Epithelial cell of esophagus (primary cell): ENCODE measurements around the gene DUS4L.

Source experiments
- DNase-seq: peaks from one replicate; pipeline ENCODE4 v3.0.0; 2010; ENCODE audit warnings: low read depth
- H3K4me3 ChIP-seq: 2 replicates; pipeline ENCODE4 v1.5.1; 2011; ENCODE audit warnings: mild to moderate bottlenecking, low read length, control low read depth
- CTCF ChIP-seq: IDR thresholded peaks from 2 replicates; pipeline ENCODE4 v1.5.1; 2011; ENCODE audit warnings: low read depth, mild to moderate bottlenecking, low read length, control low read depth, inconsistent platforms; ENCODE audit not compliant: insufficient read depth; ENCODE audit errors: missing control alignments

Gene DUS4L

GRCh38 chr7:107538001-107538400 is 25.8 kb upstream of the DUS4L start:
- no peak overlapping the region for H3K4me3 ChIP-seq
- TF ChIP-seq CTCF, result no peak
- peak; percentile 88 for DNase-seq

- no peak for TF ChIP-seq CTCF
- DNase-seq, result no peak
Observed at GRCh38 chr7:107543338-107543993, 20.3 kb upstream of the DUS4L start.

GRCh38 chr7:107544848-107545591 is 18.8 kb upstream of the DUS4L start:
- no peak for DNase-seq
- H3K4me3 ChIP-seq, result no peak overlapping the region
- no peak for TF ChIP-seq CTCF

More at GRCh38 chr7:107543338-107543993, 20.3 kb upstream of the DUS4L start:
- no peak overlapping the region for H3K4me3 ChIP-seq

- no peak for DNase-seq
- no peak for TF ChIP-seq CTCF
- no peak overlapping the region for H3K4me3 ChIP-seq
Observed at GRCh38 chr7:107551936-107552335, 11.8 kb upstream of the DUS4L start.

GRCh38 chr7:107555893-107556292 is 7.9 kb upstream of the DUS4L start:
- TF ChIP-seq CTCF, result no peak

GRCh38 chr7:107559864-107560263 is 3.9 kb upstream of the DUS4L start:
- H3K4me3 ChIP-seq, result no peak overlapping the region
- DNase-seq, result peak; percentile 69
- no peak for TF ChIP-seq CTCF

More at GRCh38 chr7:107555893-107556292, 7.9 kb upstream of the DUS4L start:
- no peak for DNase-seq
- H3K4me3 ChIP-seq, result no peak overlapping the region

- DNase-seq, result peak; percentile 85
- TF ChIP-seq CTCF, result no peak
- H3K4me3 ChIP-seq, result peak overlapping the region; percentile 0
Observed at GRCh38 chr7:107560898-107561516, 2.8 kb upstream of the DUS4L start.
